Measurements from ENCODE around the gene NTN1.

The NTN1 gene

DNA sequence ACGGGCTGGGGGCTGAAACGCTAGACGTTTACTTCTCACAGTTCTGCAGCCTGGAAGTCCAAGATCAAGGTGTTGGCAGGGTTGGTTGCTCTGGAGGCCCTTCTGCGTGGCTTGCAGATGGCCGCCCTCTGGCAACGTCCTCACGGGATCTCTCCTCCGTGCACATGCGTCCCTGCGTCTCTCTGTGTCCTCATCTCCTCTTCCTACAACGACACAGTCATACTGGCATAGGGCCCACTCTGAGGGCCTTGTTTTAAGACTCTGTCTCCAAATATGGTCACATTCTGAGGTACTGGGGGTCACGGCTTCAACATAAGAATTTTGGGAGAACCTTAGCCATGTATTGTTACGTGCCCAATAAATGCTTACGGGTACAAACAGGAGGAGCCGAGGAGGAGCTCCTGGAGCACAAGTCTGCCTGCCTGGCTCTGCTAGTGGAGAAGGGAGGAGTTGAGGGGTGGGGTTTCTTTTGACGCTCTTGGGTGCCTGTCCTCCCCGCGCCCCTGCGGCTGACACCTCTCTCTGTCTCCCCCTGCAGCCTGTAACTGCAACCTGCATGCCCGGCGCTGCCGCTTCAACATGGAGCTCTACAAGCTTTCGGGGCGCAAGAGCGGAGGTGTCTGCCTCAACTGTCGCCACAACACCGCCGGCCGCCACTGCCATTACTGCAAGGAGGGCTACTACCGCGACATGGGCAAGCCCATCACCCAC, 141.1 kb downstream of the NTN1 start:
- no peak for DNase-seq (ENCODE audit: low spot score)

DNA sequence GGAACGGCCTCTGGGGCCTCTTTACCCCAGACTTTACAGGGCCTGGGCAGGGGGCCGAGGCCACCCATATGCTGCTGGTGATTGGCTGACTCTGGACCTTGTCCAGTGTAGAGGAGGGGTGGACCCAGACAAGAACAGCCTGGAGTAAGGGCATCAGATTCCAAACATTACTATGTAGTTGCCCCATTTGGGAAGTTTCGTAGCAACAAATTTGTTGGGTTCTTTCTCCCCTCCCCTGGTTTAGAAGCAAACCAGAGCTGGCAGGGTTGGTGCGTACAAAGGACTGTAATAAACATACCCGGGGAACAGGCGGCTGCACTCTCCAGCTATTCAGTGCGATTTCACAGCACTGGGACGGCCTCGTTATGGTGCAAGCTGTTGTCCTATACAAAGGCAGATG, 145.5 kb downstream of the NTN1 start:
- no peak for DNase-seq (ENCODE audit: low spot score)

DNA sequence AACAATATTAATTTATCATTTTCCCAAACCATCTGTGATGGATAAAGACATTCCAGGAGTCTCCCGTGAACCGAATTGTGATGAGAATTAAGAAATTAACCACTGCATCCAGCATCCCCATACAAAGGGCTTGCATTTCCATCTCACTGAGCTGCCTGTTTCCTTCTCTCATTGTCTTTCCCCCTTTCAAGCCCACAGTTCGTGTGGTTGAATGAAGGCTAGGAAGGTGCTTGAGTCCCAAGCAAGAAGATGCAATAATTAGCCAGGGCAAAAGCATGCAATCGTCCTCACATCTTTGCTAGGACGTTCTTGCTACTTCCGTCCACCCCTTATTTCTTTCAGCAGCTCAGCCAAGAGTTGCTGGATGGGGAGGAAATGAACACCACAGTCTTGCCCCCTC, 146.1 kb downstream of the NTN1 start:
- DNase-seq (ENCODE audit: low spot score), result no peak

DNA sequence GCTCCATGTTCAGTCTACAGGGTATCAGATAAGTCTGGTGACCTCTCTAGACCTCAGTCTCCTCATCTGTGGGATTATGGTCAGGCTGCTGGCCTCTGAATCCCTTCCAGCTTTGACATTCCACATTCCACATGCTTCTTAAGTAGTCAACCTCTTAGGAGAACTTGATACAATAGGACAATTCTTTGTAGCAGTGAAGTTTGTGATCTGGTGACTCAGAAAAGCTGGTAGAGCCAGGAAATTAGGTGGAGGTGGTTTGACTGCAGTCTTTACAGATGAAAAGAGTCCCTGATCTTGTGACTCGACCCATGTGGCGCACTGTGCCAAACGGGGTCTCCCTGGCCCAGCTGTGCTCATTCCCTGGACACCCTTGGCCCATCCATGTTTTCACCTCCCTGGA, 147.8 kb downstream of the NTN1 start:
- no peak for DNase-seq (ENCODE audit: low spot score)

DNA sequence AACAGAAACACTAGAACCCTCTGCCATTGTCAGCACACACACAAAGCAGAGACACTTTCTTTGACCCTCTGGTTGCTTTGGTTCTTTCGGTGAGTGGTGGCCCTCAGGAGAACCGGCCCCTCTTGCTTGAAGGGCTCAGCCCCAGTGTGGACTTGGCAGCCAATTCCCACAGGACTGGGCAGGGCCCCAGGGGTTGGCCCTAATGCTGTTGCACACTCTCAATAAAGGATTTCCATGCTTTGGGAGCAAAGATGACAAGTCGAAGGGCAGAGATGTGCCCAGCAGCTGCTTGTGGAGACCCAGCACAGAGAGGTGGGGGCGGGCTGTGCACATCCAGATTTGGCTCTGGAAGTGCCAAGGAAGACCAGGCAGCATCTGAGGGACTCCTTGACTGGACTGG, 149.0 kb downstream of the NTN1 start:
- DNase-seq (ENCODE audit: low spot score), result no peak

DNA sequence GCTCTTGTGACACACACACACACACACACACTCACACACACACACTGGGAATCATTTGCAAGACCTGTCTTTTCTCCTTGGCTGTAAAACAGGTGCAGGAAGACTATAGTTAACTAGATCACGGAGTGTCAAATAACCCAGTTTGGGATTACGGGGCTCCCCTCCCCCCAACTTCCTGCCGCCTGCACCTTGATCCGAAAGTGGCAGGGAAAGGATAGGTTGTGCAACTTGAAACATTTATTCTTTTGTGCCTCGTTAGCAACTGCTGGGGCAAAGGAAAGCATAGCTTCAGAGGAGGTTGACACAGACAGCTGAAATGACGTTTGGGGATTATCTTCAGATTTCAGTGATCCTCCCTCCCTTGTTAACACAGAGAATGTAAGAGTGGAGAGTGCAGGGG, 149.5 kb downstream of the NTN1 start:
- no peak for DNase-seq (ENCODE audit: low spot score)

DNA sequence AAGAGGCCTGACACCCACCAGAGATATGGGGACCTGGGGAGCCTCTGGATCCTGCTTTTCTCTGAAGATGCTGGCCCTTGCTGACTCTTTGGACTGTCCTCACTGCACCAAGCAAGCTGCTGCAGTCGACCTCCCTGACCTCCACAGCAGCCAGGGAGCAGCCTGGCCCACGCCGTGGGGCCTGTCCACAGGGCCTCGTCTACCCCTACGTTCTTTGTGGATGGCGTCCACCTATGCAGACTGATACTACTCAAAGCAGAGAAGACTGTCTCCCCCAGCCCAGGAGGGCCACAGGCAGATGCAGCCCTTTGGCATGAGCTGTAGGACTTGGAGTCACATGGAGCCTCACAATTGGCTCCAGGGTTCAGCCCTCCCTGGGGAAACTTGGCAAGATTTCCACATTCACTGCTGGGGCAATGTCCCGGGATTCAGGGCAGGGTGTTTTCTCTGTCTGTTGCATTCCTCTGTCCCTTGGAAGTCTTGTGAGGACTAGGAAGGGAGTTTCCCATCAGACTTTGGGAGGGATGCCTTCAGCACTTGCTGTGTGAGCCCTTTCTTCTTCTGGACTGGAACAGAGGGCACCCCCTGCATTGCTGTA, 152.2 kb downstream of the NTN1 start:
- no peak for DNase-seq (ENCODE audit: low spot score)

DNA sequence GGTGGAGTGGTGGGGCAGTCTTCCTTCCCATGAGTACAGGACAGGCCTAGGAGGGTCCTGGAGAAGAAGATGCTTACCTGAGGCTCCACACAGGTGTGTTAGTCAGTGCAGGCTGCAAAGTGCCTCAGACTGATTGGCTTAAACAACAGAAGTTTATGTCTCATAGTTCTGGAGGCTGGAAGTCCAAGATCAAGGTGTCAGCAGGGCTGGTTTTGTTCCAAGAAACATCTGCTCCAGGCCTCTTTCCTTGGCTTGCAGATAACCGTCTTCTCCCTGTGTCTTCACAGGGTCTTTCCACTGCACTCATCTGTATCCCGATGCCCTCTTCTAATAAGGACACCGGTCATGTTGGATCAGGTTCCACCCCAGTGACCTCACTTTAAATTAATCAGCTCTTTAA, 153.0 kb downstream of the NTN1 start:
- DNase-seq (ENCODE audit: low spot score), result no peak

DNA sequence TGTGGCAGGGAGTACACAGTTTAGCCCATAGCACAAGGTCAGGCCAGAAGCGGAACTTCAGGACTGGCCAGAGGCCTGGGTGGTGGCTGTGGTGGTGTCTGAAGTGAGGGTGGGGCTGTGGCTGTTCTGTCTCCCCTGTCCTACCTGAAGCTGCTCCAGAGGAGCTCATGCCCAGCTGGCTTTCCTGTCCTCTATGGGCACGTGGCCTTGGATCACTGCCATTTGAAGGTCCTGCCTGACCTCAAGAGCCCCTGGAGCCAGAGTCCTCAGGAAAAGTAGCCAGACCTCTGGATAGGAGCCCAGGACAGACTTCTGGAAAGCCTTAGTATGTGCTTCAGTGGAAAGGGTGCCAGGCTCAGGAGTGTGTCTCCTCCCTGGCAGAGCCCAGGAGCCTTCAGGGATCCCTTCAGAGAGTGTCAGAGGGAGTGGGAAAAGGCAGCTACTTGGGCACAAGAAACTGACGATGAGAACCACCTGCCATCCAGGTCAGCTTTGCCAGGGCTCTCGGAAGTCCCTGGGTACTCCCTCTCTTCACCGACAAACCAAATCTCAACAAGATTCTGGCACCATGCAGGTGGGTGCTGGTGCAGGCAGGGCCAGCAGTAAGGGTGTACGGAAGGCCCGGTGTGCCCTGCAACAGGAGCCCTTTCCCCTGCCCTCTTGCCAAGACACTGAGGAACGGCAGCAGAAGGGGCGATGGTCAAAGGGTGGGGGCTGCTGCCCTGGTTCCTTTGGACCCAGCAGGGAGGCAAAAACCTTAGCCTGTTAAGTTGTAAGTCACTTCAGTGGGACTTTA, 153.7 kb downstream of the NTN1 start:
- DNase-seq (ENCODE audit: low spot score), result no peak

DNA sequence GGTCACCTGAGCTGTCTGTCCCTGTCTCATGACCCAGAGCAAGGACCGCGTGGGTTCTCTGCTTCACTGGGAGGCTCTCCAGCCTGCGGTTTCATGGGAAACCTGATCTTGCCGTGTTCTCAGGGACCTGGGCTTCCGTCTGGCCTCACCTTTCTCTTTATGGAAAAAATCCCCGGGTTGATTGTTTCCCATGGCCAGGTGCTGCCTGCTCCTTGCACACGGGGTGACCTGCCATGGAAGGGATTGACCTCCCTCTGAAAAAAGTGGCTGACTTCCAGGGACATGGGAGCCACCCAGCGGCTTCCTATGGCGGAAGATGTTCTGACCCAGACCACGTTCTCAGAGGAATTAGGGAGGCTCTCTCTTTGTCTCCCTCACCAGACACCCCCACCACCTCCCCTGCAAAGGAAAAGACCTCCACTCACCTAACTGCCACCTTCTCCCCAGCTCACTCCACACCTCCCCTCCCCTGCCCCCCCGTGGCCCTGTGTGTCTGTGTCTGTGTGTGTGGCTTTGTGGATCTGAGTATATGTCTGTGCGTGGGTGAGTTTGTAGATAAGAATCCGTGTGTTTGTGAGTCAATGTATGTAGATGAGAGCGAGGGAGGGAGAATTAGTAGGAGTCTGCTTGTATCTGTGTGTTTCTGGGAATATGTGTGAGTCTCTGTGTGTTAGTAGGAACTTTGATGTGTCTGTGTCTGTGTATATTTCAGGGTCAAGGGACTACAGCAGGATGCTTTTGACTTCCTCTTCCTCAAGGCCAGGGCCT, 154.6 kb downstream of the NTN1 start:
- no peak for DNase-seq (ENCODE audit: low spot score)

DNA sequence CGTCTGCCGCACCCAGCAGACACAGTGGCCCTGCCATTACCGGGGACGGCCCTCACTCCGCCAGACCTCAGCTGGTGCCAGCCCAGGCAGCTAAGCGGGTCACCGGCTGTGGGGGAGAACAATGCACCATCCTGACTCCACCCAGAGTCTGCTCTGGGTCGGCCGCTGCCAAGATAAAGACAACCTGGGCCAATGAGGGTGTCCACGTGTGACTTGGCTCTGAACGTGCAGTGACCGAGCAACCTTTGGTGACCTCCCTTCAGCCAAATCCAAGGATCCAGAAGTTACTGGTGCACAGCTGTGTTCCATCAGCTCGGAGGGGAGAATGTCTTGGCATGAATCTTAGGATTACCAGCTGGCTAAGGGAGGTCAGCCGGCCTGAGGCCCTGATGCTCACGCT, 155.9 kb downstream of the NTN1 start:
- no peak for DNase-seq (ENCODE audit: low spot score)

DNA sequence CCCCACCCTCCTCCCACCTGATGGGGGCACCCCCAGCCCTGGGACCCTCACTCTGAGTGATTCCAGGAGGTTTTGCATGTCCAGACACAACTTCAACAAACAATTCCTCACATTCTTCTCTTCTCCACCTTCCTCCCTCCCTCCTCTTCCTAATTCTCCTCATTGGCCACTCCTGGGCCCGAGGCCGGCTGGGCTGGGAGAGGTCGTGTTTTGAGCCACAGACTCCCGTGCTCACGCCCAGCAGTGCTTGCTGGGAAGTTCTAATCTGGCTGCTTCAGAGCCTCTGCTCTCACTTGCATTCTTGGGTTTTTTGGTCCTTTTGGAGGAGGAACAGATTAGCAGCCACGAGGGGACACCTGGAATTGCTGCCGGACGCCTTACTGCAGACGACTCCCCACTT, 157.0 kb downstream of the NTN1 start:
- no peak for DNase-seq (ENCODE audit: low spot score)

DNA sequence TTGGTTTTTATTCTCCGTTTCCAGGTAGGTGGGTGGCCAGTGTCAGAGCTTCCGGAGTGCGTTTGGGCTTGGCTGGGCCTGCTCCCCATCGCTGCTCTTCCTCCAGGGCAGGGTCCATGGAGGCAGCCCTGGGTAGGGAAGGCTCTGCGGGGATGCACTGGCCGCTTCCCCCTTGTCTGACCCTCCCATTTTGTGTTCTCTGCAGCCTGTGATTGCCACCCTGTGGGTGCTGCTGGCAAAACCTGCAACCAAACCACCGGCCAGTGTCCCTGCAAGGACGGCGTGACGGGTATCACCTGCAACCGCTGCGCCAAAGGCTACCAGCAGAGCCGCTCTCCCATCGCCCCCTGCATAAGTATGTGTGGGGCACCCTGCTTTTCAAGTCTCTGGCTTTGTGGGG, 158.3 kb downstream of the NTN1 start:
- no peak for DNase-seq (ENCODE audit: low spot score)

DNA sequence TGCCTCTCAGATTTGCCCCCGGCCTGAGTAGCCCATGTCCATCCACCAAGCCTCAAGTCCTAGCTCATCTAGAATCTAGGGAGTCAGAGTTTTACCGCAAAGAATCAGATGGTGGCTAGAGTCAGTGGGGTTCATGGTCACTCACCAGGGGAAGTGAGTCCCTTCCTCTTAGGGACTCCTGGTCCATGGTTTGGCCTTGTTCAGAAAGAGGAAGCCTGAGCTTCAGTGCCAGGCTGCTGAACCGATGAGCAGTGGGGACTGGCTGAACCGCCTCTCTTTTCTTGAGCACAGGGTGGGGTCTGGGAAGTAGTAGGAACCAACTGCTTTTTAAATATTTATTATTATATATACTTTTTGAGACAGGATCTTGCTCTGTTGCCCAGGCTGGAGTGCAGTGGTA, 160.3 kb downstream of the NTN1 start:
- DNase-seq (ENCODE audit: low spot score), result no peak

DNA sequence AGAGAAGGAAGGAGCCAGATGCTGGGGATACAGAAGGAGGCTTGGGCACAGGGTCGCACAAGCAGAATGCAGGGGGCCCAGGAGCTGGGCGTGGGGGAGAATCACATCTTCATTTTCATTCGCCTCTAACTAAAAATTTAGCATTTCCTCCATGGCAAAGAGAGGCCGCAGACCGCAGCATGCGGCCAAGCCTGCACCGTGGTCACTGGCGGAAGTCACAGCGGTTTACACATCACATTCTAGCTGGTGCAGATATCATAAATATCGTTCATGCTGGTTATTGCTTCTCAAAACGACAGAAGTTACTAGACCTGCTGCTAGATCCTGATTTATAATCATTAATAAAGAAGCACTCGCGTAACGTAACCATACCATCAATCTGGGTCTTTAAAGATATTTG, 162.0 kb downstream of the NTN1 start:
- no peak for DNase-seq (ENCODE audit: low spot score)

DNA sequence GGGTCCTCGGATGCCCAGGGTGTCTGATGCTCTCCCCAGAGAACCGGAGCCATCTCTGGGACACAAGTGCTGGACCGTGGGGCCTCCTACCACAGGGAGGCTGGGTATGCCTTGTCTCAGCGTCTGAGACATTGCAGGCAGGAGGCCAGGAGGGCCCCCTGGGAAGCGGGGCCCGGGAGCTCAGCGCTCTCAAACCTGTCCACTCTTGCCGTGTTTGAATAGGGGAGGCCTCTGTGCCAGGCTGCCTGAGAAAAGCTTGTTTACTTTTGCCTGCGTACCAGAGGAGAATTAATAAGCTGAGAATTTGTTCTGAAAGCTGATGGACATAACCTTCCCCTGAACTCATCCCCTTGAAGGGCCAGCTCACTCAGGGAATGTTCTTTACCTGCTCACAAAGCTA, 163.8 kb downstream of the NTN1 start:
- DNase-seq (ENCODE audit: low spot score), result no peak

DNA sequence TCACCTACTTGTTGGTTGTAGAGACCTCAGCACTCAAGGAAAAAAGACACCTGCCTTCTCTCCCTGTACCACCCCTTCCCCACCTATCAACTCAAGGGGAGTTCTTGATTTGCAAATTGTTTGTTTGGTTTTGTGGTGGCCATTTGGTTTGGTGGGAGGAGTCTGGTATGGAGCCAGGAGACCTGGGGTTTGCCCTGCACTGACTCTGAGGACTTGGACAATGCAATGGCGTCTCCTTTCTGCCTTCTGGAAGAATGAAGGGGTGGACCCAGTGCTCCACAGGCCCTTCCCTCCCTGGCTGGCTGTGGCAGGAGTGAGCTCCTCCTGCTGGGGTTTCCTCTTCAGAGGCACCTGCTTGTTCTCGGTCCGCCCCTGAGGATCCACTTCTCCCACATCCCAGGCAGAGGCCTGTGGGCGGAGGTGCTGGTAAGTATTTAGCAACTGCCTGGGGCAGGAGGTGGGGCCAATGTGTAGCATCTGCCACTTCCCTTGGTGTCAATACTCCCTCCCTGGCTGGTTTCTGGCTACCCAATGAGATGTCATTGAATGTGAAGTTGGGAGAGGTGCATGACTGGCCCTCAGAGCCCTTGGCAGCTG, 164.5 kb downstream of the NTN1 start:
- DNase-seq (ENCODE audit: low spot score), result no peak

DNA sequence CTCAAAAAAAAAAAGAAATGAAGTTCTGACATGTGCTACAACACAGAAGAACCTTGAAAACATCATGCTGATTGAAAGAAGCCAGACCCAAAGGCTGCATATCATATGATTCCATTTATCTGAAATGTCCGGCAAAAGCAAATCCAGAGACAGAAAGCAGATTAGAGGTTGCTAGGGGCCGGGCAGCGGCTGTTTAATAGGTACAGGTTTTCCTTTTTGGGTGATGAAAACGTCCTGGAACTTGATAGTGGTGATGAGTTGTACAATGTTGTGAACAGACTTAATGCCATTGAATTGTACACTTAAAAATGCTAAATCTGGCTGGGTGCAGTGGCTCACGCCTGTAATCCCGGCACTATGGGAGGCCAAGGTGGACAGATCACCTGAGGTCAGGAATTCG, 166.5 kb downstream of the NTN1 start:
- no peak for DNase-seq (ENCODE audit: low spot score)

DNA sequence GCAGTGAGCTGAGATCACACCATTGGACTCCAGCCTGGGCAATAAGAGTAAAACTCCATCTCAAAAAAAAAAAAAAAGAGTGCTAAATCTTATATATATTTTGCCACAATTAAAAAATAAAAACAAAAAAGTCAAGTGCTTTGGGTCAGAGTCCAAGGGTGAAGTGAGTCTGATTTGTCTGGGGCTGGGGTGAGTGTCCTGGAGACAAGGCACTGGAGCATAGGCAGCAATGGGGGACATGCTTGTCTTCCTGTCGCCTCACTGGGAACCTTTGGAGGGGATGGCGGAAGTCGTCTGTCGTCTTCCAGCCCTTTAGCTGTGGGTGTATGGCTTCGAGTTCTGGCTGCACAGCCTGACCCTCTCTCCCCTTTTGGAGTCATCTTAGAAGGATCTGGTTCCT, 167.1 kb downstream of the NTN1 start:
- DNase-seq (ENCODE audit: low spot score), result no peak

DNA sequence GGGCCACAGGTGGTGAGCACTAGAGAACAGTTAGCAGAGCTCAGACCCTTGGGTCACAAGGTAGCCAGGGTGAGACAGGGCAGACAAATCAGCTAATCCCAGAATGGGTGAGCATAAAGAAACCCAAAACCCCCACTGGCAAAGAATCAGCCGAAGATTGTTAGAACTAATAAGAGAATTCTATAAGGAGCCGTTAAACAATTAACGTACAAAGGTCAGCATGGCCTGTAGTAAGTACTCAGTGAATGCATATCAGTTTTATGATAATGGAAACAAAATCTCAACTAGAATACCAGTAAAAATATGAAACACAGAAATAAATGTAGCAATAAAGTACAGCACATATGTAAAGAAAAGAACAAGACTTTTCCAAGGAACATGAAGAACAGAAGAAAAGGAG, 168.6 kb downstream of the NTN1 start:
- DNase-seq (ENCODE audit: low spot score), result no peak

DNA sequence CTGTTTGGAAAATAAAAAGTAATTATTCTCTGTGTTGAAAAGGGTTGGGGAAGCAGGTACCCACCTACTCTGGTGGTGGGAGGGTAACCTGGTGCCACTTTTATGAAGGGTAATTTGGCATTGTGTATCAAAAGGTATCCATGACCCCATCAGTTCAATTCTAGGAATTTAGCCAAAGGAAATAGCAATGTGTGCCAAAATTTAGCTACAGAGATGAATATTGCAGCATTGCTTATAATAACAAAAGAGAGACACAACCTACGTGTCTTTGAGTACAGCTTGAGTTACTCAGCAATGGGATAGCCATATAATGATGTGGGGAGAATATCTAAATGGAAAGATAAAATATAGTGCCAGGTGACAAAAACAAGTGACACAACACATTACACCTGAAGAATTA, 170.7 kb downstream of the NTN1 start:
- DNase-seq (ENCODE audit: low spot score), result no peak

DNA sequence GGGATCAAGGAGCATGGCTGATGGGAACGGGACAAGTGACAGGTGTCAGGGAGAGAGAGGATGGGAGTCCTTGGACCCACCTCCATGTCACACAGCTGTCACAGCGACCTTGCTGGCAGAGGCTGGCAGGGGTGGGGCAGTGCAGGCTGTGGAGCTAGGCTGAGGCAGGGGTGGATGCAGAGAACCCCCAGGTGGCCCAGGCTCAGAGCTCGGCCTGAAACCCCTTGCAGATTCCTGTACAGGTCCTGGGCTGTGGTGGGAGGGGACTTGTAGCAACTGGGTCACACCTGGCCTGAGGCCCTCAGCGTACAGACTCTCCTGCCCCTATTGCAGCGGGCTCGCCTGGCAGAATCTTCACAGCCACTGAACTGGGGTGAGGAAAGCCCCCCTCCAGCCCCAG, 174.1 kb downstream of the NTN1 start:
- DNase-seq (ENCODE audit: low spot score), result no peak

Measured in germinal center (tissue), 1 donor.